ENCODE measurements around the gene SLC25A43. TPM values are rescaled to one million over a fixed set of nuclear protein-coding genes. Genes with fewer than 3 reads are reported as not detected.

The SLC25A43 gene
- total and polyA plus RNA-seq, 2 experiments from 2014 or later: 8.7 to 8.9 TPM

DNA sequence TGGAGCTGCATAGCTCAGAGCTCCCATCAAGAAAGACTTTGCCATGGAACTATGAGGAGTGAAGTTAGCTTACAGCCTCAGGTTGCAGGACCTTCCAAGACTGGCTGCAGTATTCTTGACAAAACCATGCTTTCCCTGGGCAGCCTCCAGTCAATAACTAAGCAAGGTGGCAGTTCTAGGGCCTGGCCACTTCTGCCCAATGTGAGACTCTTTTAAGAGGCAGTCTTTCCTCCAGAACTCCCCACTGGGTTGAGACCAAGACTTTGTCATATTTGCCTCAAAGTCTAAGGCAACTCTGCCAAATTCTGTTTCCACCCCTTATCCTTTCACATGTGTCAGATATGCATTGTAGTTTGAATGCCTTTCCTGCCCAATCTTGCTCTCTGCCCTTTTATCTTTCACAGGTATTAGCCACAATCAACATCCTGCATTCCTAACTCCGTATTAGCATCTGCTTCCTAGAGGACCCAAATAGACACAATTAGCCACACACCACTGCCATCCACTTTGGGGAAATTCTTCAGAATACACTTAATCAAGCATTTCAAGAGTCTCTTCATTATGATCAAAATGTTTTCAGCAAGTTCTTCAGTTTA lies 17.7 kb upstream of the SLC25A43 start:
- Histone ChIP-seq H2AFZ (no peak overlapping the region), H3F3A (replicated peaks; ENCODE audit: low read depth) (no peaks in the 10 kb centered on the region), H4K20me1 (replicated peaks; ENCODE audit: insufficient read depth) (no peaks in the 10 kb centered on the region), H3K27ac (ENCODE audit: low read depth) (no peak overlapping the region), H3K79me2 (replicated peaks; ENCODE audit: insufficient read depth) (no peaks in the 10 kb centered on the region), H3K4me3 (no peak overlapping the region), H3K9me2 (ENCODE audit: insufficient read depth) (no peaks in the 10 kb centered on the region), H3K4me2 (no peak overlapping the region), H3K27me3 (ENCODE audit: insufficient read depth) (no peaks in the 10 kb centered on the region), H3K36me3 (ENCODE audit: insufficient read depth) (no peaks in the 10 kb centered on the region), H3K4me1 (ENCODE audit: insufficient read depth) (no peaks in the 10 kb centered on the region)
- Mint-ChIP-seq H3K36me3 (ENCODE audit: low read depth) (no peaks in the 10 kb centered on the region), H3K27ac (no peak overlapping the region), H3K4me1 (peaks cover 10% of the 10 kb centered on the region; the same call in 2 of the 3 replicates), H3K9me3 (no peaks in the 10 kb centered on the region), H3K4me3 (no peak overlapping the region), H3K27me3 (ENCODE audit: insufficient read depth, low read depth, poor library complexity) (no peaks in the 10 kb centered on the region)
- ATAC-seq (no peak), DNase-seq (ENCODE audit: low spot score) (no peak)
- TF ChIP-seq EZH2 (IDR thresholded peaks at IDR 0.05; ENCODE audit: low read depth, unreplicated experiment) (no peak), JUNB (IDR thresholded peaks at IDR 0.05; ENCODE audit: unreplicated experiment) (no peak), ZNF462 (CRISPR knock-in tag; IDR thresholded peaks at IDR 0.05) (no peak), POLR2AphosphoS5 (IDR thresholded peaks at IDR 0.05; ENCODE audit: low read depth) (no peak), ZNF114 (CRISPR knock-in tag; IDR thresholded peaks at IDR 0.05) (no peak), NANOG (IDR thresholded peaks at IDR 0.05; ENCODE audit: borderline replicate concordance) (no peak), EZH2phosphoT487 (IDR thresholded peaks at IDR 0.05; ENCODE audit: unreplicated experiment) (no peak), CREB1 (CRISPR knock-in tag; IDR thresholded peaks at IDR 0.05; ENCODE audit: low read depth) (no peak), CTCF (conservative IDR thresholded peaks at IDR 0.05; ENCODE audit: low read depth in 2 of 2) (no peak), ZNF331 (CRISPR knock-in tag; IDR thresholded peaks at IDR 0.05; ENCODE audit: low read depth) (no peak)
- TF ChIP-seq, protein P1, sequence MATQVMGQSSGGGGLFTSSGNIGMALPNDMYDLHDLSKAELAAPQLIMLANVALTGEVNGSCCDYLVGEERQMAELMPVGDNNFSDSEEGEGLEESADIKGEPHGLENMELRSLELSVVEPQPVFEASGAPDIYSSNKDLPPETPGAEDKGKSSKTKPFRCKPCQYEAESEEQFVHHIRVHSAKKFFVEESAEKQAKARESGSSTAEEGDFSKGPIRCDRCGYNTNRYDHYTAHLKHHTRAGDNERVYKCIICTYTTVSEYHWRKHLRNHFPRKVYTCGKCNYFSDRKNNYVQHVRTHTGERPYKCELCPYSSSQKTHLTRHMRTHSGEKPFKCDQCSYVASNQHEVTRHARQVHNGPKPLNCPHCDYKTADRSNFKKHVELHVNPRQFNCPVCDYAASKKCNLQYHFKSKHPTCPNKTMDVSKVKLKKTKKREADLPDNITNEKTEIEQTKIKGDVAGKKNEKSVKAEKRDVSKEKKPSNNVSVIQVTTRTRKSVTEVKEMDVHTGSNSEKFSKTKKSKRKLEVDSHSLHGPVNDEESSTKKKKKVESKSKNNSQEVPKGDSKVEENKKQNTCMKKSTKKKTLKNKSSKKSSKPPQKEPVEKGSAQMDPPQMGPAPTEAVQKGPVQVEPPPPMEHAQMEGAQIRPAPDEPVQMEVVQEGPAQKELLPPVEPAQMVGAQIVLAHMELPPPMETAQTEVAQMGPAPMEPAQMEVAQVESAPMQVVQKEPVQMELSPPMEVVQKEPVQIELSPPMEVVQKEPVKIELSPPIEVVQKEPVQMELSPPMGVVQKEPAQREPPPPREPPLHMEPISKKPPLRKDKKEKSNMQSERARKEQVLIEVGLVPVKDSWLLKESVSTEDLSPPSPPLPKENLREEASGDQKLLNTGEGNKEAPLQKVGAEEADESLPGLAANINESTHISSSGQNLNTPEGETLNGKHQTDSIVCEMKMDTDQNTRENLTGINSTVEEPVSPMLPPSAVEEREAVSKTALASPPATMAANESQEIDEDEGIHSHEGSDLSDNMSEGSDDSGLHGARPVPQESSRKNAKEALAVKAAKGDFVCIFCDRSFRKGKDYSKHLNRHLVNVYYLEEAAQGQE (IDR thresholded peaks at IDR 0.05; ENCODE audit: unreplicated experiment): no peak
- TF ChIP-seq, protein P2, sequence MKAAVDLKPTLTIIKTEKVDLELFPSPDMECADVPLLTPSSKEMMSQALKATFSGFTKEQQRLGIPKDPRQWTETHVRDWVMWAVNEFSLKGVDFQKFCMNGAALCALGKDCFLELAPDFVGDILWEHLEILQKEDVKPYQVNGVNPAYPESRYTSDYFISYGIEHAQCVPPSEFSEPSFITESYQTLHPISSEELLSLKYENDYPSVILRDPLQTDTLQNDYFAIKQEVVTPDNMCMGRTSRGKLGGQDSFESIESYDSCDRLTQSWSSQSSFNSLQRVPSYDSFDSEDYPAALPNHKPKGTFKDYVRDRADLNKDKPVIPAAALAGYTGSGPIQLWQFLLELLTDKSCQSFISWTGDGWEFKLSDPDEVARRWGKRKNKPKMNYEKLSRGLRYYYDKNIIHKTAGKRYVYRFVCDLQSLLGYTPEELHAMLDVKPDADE (IDR thresholded peaks at IDR 0.05): no peak
